ENCODE measurements around the gene PRKCE. TPM values are rescaled to one million over a fixed set of nuclear protein-coding genes. Genes with fewer than 3 reads are reported as not detected.

The PRKCE gene
- total and polyA plus RNA-seq, 2 experiments from 2014 or later, result 9.6 to 11.9 TPM

- H4K20me1 ChIP-seq (ENCODE audit: insufficient read depth, poor library complexity, severe bottlenecking), result no peaks in the 10 kb centered on the region
- DNase-seq (ENCODE audit: low spot score), result peak; percentile 97
- peak within 1 kb of the TSS; percentile 83 for H3K4me2 ChIP-seq
- WGBS (ENCODE audit: low lambda C conversion rate, missing lambda C conversion rate), result 5% methylated on average over 44 of the region's 44 CpGs
- H3K9me3 ChIP-seq (ENCODE audit: low read depth), result no peaks in the 10 kb centered on the region
- peak within 1 kb of the TSS; percentile 88 for H2AFZ ChIP-seq
- H3K27me3 ChIP-seq, result no peaks in the 10 kb centered on the region
- H3K27ac ChIP-seq, result peak within 1 kb of the TSS; percentile 81
- peak within 1 kb of the TSS; percentile 57 for H3K4me3 ChIP-seq
- no peaks in the 10 kb centered on the region for H3K4me1 ChIP-seq (ENCODE audit: insufficient read depth)
- no peaks in the 10 kb centered on the region for H3K36me3 ChIP-seq (replicated peaks; ENCODE audit: insufficient read depth, low read depth)
- no peaks in the 10 kb centered on the region for H3K9me2 ChIP-seq (replicated peaks; ENCODE audit: insufficient read depth)
- peaks cover 25% of the 10 kb centered on the region for H3K79me2 ChIP-seq
- TF ChIP-seq EZH2phosphoT487 (IDR thresholded peaks at IDR 0.05; ENCODE audit: low read depth, severe bottlenecking, unreplicated experiment) (no peak), EZH2 (IDR thresholded peaks at IDR 0.05; ENCODE audit: borderline replicate concordance) (no peak)
- TF ChIP-seq, protein P1, sequence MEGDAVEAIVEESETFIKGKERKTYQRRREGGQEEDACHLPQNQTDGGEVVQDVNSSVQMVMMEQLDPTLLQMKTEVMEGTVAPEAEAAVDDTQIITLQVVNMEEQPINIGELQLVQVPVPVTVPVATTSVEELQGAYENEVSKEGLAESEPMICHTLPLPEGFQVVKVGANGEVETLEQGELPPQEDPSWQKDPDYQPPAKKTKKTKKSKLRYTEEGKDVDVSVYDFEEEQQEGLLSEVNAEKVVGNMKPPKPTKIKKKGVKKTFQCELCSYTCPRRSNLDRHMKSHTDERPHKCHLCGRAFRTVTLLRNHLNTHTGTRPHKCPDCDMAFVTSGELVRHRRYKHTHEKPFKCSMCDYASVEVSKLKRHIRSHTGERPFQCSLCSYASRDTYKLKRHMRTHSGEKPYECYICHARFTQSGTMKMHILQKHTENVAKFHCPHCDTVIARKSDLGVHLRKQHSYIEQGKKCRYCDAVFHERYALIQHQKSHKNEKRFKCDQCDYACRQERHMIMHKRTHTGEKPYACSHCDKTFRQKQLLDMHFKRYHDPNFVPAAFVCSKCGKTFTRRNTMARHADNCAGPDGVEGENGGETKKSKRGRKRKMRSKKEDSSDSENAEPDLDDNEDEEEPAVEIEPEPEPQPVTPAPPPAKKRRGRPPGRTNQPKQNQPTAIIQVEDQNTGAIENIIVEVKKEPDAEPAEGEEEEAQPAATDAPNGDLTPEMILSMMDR (IDR thresholded peaks at IDR 0.05; ENCODE audit: poor library complexity), result no peak
These were observed 40.2 kb upstream of the PRKCE start, which contains the start of gene SRBD1 for GRCh38 chr2:45611020-45611859. Gene SRBD1, minus strand, starts transcription at chr2:45611267. Its CDS starts 5,826 bp downstream, at chr2:45605441.

DNA sequence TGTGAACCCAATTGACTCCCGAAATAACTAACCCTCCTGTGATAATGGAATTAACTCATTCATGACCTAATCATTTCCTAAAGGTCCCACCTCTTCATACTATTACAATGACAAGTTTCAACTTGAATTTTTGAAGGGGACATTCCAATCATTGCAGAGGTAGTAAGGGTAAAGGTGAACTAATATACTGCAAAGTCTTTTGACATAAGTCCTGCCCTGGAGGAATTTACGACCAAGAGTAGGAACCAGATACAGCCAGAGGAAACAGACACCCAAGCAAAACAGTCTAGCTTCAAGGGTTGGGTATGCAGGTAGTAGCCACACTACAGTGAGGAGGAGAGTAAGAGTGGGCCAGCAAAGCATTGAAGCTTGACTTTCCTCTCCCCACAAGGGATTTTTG lies 39.2 kb upstream of the PRKCE start:
- Histone ChIP-seq H3K4me1 (ENCODE audit: insufficient read depth) (no peaks in the 10 kb centered on the region), H3K36me3 (replicated peaks; ENCODE audit: insufficient read depth, low read depth) (no peaks in the 10 kb centered on the region), H3K27me3 (no peaks in the 10 kb centered on the region), H4K20me1 (ENCODE audit: insufficient read depth, poor library complexity, severe bottlenecking) (no peaks in the 10 kb centered on the region), H2AFZ (no peak overlapping the region), H3K9me2 (replicated peaks; ENCODE audit: insufficient read depth) (no peaks in the 10 kb centered on the region), H3K4me3 (no peak overlapping the region), H3K79me2 (peaks cover 19% of the 10 kb centered on the region), H3K9me3 (ENCODE audit: low read depth) (no peaks in the 10 kb centered on the region), H3K27ac (no peak overlapping the region), H3K4me2 (no peak overlapping the region)
- 65% methylated on average over 2 of the region's 2 CpGs for WGBS (ENCODE audit: low lambda C conversion rate, missing lambda C conversion rate)
- no peak for DNase-seq (ENCODE audit: low spot score)
- TF ChIP-seq, protein P1 (IDR thresholded peaks at IDR 0.05; ENCODE audit: poor library complexity), result no peak
- TF ChIP-seq EZH2 (IDR thresholded peaks at IDR 0.05; ENCODE audit: borderline replicate concordance), result no peak
- no peak for TF ChIP-seq EZH2phosphoT487 (IDR thresholded peaks at IDR 0.05; ENCODE audit: low read depth, severe bottlenecking, unreplicated experiment)

DNA sequence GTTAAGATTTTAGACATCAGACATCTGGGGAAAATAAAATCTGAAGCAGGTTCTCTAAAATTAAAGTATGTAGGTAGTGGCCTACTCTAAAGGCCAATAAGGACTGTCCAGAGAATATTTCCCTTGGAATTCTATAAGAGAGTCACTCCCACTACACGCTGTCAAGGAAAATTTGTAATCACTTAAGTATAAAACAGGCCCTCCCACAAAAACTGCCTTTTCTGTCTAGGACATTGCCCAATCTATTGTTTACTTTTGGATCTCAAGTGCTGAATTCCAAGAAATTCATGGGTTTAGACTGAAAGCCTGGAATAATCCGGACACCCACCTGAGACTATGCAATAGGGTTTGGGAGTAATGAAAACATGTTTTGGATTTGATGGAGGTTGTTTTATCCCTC lies 38.7 kb upstream of the PRKCE start:
- no peak overlapping the region for H3K27ac ChIP-seq
- TF ChIP-seq EZH2phosphoT487 (IDR thresholded peaks at IDR 0.05; ENCODE audit: low read depth, severe bottlenecking, unreplicated experiment), result no peak
- TF ChIP-seq, protein P1 (IDR thresholded peaks at IDR 0.05; ENCODE audit: poor library complexity), result no peak
- TF ChIP-seq EZH2 (IDR thresholded peaks at IDR 0.05; ENCODE audit: borderline replicate concordance), result no peak
- H3K4me1 ChIP-seq (ENCODE audit: insufficient read depth), result no peaks in the 10 kb centered on the region
- H3K9me2 ChIP-seq (replicated peaks; ENCODE audit: insufficient read depth), result no peaks in the 10 kb centered on the region
- H3K79me2 ChIP-seq, result peaks cover 17% of the 10 kb centered on the region
- no peaks in the 10 kb centered on the region for H4K20me1 ChIP-seq (ENCODE audit: insufficient read depth, poor library complexity, severe bottlenecking)
- H3K9me3 ChIP-seq (ENCODE audit: low read depth), result no peaks in the 10 kb centered on the region
- DNase-seq (ENCODE audit: low spot score), result no peak
- H3K4me3 ChIP-seq, result no peak overlapping the region
- H3K36me3 ChIP-seq (replicated peaks; ENCODE audit: insufficient read depth, low read depth), result no peaks in the 10 kb centered on the region
- H3K4me2 ChIP-seq, result no peak overlapping the region
- 82% methylated on average over 2 of the region's 2 CpGs for WGBS (ENCODE audit: low lambda C conversion rate, missing lambda C conversion rate)
- H2AFZ ChIP-seq, result no peak overlapping the region
- H3K27me3 ChIP-seq, result no peaks in the 10 kb centered on the region
